Measurements from ENCODE around the gene ACTG1.

The ACTG1 gene

GRCh38 chr17:81528651-81529436, 16.2 kb upstream of the ACTG1 start:
- Histone ChIP-seq H3K9me3 (ENCODE audit: control insufficient read depth, low read length) (no peaks in the 10 kb centered on the region), H3K36me3 (ENCODE audit: control insufficient read depth, insufficient read depth, low read length) (no peaks in the 10 kb centered on the region), H3K4me2 (ENCODE audit: low read length) (no peak overlapping the region), H3K4me1 (peaks cover 7% of the 10 kb centered on the region), H3K4me3 (ENCODE audit: low read depth, low read length) (no peak overlapping the region), H3K27ac (no peak overlapping the region), H3K27me3 (ENCODE audit: control insufficient read depth, insufficient read depth, low read length) (no peaks in the 10 kb centered on the region), H3K9ac (no peak overlapping the region), H2AFZ (no peak overlapping the region), H3K79me2 (no peaks in the 10 kb centered on the region)
- TF ChIP-seq CTCF (IDR thresholded peaks at IDR 0.05) = no peak

GRCh38 chr17:81528384-81528650, 15.7 kb upstream of the ACTG1 start:
- Histone ChIP-seq H3K27me3 (ENCODE audit: control insufficient read depth, insufficient read depth, low read length) (no peaks in the 10 kb centered on the region), H3K36me3 (ENCODE audit: control insufficient read depth, insufficient read depth, low read length) (no peaks in the 10 kb centered on the region), H3K27ac (no peak overlapping the region), H3K4me3 (ENCODE audit: low read depth, low read length) (no peak overlapping the region), H2AFZ (no peak overlapping the region), H3K4me2 (ENCODE audit: low read length) (no peak overlapping the region), H3K4me1 (peaks cover 7% of the 10 kb centered on the region), H3K79me2 (no peaks in the 10 kb centered on the region), H3K9me3 (ENCODE audit: control insufficient read depth, low read length) (no peaks in the 10 kb centered on the region), H3K9ac (no peak overlapping the region)
- no peak for TF ChIP-seq CTCF (IDR thresholded peaks at IDR 0.05)

- H3K27ac ChIP-seq = peak within 1 kb of the TSS; percentile 27
- H3K4me2 ChIP-seq (ENCODE audit: low read length) = no peak within 1 kb of the TSS
- no peak within 1 kb of the TSS for H3K4me3 ChIP-seq (ENCODE audit: low read depth, low read length)
- no peak for TF ChIP-seq CTCF (IDR thresholded peaks at IDR 0.05)
- no peaks in the 10 kb centered on the region for H3K36me3 ChIP-seq (ENCODE audit: control insufficient read depth, insufficient read depth, low read length)
- H2AFZ ChIP-seq = peak within 1 kb of the TSS; percentile 66
- H3K9ac ChIP-seq = no peak within 1 kb of the TSS
- peaks cover 7% of the 10 kb centered on the region for H3K4me1 ChIP-seq
- no peaks in the 10 kb centered on the region for H3K79me2 ChIP-seq
- no peaks in the 10 kb centered on the region for H3K27me3 ChIP-seq (ENCODE audit: control insufficient read depth, insufficient read depth, low read length)
- H3K9me3 ChIP-seq (ENCODE audit: control insufficient read depth, low read length) = no peaks in the 10 kb centered on the region
Observed at GRCh38 chr17:81527591-81528383, 15.2 kb upstream of the ACTG1 start, which contains the start of gene FSCN2. Gene FSCN2 (plus strand): TSS chr17:81528377. CDS start chr17:81528532, 155 bp downstream.

GRCh38 chr17:81526662-81527571, 14.3 kb upstream of the ACTG1 start:
- no peak overlapping the region for H3K9ac ChIP-seq
- peak overlapping the region; percentile 66 for H2AFZ ChIP-seq
- H3K4me3 ChIP-seq (ENCODE audit: low read depth, low read length) = no peak overlapping the region
- no peaks in the 10 kb centered on the region for H3K27me3 ChIP-seq (ENCODE audit: control insufficient read depth, insufficient read depth, low read length)
- no peak overlapping the region for H3K4me2 ChIP-seq (ENCODE audit: low read length)
- no peaks in the 10 kb centered on the region for H3K36me3 ChIP-seq (ENCODE audit: control insufficient read depth, insufficient read depth, low read length)
- H3K9me3 ChIP-seq (ENCODE audit: control insufficient read depth, low read length) = no peaks in the 10 kb centered on the region
- H3K27ac ChIP-seq = peak overlapping the region; percentile 27
- peaks cover 3% of the 10 kb centered on the region for H3K79me2 ChIP-seq
- H3K4me1 ChIP-seq = peaks cover 7% of the 10 kb centered on the region
- TF ChIP-seq CTCF (IDR thresholded peaks at IDR 0.05) = no peak
